CD4-positive, alpha-beta T cell treated with Interleukin-12 subunit alpha and Interleukin-12 subunit beta, for 1 hour (primary cell): ENCODE results near the gene ACTRT2.

Experiments
- DNase-seq: peaks from one replicate; pipeline ENCODE4 v3.0.0-alpha.2; 2020

ACTRT2 gene

GRCh38 chr1:2983706-2984398, 37.4 kb upstream of the ACTRT2 start:
- no peak for DNase-seq

GRCh38 chr1:2984399-2985061, 36.7 kb upstream of the ACTRT2 start:
- no peak for DNase-seq

GRCh38 chr1:2985067-2985561, 36.2 kb upstream of the ACTRT2 start:
- DNase-seq, result no peak

GRCh38 chr1:2985694-2986548, 35.3 kb upstream of the ACTRT2 start:
- no peak for DNase-seq

- DNase-seq, result no peak
Observed at GRCh38 chr1:2986549-2987305, 34.5 kb upstream of the ACTRT2 start.

- no peak for DNase-seq
Observed at GRCh38 chr1:2987773-2988172, 33.5 kb upstream of the ACTRT2 start.

- no peak for DNase-seq
Observed at GRCh38 chr1:2988256-2988655, 33.0 kb upstream of the ACTRT2 start.

- DNase-seq, result no peak
Observed at GRCh38 chr1:2989185-2989584, 32.1 kb upstream of the ACTRT2 start.

GRCh38 chr1:2989976-2990375, 31.3 kb upstream of the ACTRT2 start:
- no peak for DNase-seq

- DNase-seq, result no peak
Observed at GRCh38 chr1:2990376-2991115, 30.7 kb upstream of the ACTRT2 start.

GRCh38 chr1:2991753-2992495, 29.3 kb upstream of the ACTRT2 start:
- no peak for DNase-seq

GRCh38 chr1:2998503-2999100, 22.7 kb upstream of the ACTRT2 start:
- no peak for DNase-seq

GRCh38 chr1:2999138-2999537, 22.1 kb upstream of the ACTRT2 start:
- no peak for DNase-seq

- DNase-seq, result no peak
Observed at GRCh38 chr1:2999571-2999970, 21.7 kb upstream of the ACTRT2 start.

GRCh38 chr1:3000214-3000613, 21.1 kb upstream of the ACTRT2 start:
- DNase-seq, result no peak

- DNase-seq, result no peak
Observed at GRCh38 chr1:3000671-3001470, 20.4 kb upstream of the ACTRT2 start.

GRCh38 chr1:3001471-3002348, 19.6 kb upstream of the ACTRT2 start:
- no peak for DNase-seq

GRCh38 chr1:3002349-3003038, 18.8 kb upstream of the ACTRT2 start:
- no peak for DNase-seq
